Fibroblast of peridontal ligament (primary cell): Measurements from ENCODE around the gene CALB2.

Experiments used
- DNase-seq: peaks from one replicate; pipeline ENCODE4 v3.0.0-alpha.2; 2010; ENCODE audit errors: extremely low read depth

CALB2 gene

GRCh38 chr16:71389330-71389729 is 30.8 kb downstream of the CALB2 start:
- no peak for DNase-seq

GRCh38 chr16:71396594-71396993 is 38.1 kb downstream of the CALB2 start:
- no peak for DNase-seq

- DNase-seq, result no peak
Measured at GRCh38 chr16:71399801-71400563, 41.5 kb downstream of the CALB2 start.

- DNase-seq, result no peak
Measured at GRCh38 chr16:71402007-71402406, 43.5 kb downstream of the CALB2 start.

GRCh38 chr16:71402674-71403073 is 44.2 kb downstream of the CALB2 start:
- DNase-seq, result no peak

GRCh38 chr16:71404364-71404763 is 45.8 kb downstream of the CALB2 start:
- no peak for DNase-seq

GRCh38 chr16:71406316-71406715 is 47.8 kb downstream of the CALB2 start:
- DNase-seq, result no peak

- DNase-seq, result no peak
Measured at GRCh38 chr16:71406724-71407123, 48.2 kb downstream of the CALB2 start.

GRCh38 chr16:71407731-71408130 is 49.2 kb downstream of the CALB2 start:
- no peak for DNase-seq

GRCh38 chr16:71408536-71408935 is 50.0 kb downstream of the CALB2 start:
- no peak for DNase-seq

GRCh38 chr16:71409011-71409775 is 50.7 kb downstream of the CALB2 start:
- no peak for DNase-seq

GRCh38 chr16:71410146-71410545 is 51.6 kb downstream of the CALB2 start:
- no peak for DNase-seq

GRCh38 chr16:71412270-71413160 is 54.0 kb downstream of the CALB2 start:
- DNase-seq, result peak; percentile 76

- no peak for DNase-seq
Measured at GRCh38 chr16:71413341-71413740, 54.8 kb downstream of the CALB2 start.

GRCh38 chr16:71414038-71414437 is 55.5 kb downstream of the CALB2 start:
- no peak for DNase-seq

- no peak for DNase-seq
Measured at GRCh38 chr16:71421911-71422310, 63.4 kb downstream of the CALB2 start.

- DNase-seq, result no peak
Measured at GRCh38 chr16:71423016-71423415, 64.5 kb downstream of the CALB2 start.

GRCh38 chr16:71423865-71424264 is 65.3 kb downstream of the CALB2 start:
- no peak for DNase-seq

- no peak for DNase-seq
Measured at GRCh38 chr16:71424626-71425025, 66.1 kb downstream of the CALB2 start.

GRCh38 chr16:71425746-71426068 is 67.2 kb downstream of the CALB2 start:
- no peak for DNase-seq

- DNase-seq, result peak; percentile 62
Measured at GRCh38 chr16:71426069-71426879, 67.8 kb downstream of the CALB2 start.
